Measurements from ENCODE around the gene RRBP1. TPM values are rescaled to one million over a fixed set of nuclear protein-coding genes. Genes with fewer than 3 reads are reported as not detected.

The RRBP1 gene
- total and polyA plus RNA-seq, 12 donors, result 23.5 to 71.3 (median 29.7) TPM

DNA sequence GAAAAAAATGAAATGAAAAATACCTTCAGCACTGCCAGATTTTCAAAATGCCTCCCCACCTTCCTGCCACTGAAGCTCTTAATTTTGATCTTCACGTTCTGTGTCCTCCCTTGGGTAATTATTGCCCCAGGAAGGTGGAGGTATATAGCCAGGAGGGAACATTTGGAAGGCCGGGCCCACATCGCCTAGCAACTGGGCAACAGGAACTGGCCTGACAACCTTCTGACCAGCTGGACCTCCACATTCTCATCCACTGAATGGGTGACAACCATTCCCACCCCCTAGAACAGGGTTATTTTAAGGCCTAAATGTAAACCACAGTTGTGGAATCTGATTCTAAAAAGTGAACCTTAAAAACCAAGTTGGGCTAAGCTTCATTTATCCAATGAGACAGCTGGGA, 3.2 kb downstream of the RRBP1 start:
- ATAC-seq, result no peak
- Histone ChIP-seq H3K4me3 (no peak overlapping the region), H3K27me3 (no peaks in the 10 kb centered on the region), H3K4me1 (peaks cover 9 to 72% (median 37%) of the 10 kb centered on the region in 9 donors), H3K36me3 (peaks cover 0 to 51% (median 6%) of the 10 kb centered on the region in 9 donors), H3K9me3 (no peaks in the 10 kb centered on the region), H3K27ac (no peak overlapping the region)
- no peak for DNase-seq
- intact Hi-C loops (cut with DNase I), result loop anchor here in 1 of 10 donors (10.0 kb wide), 1 partner anchor 226 kb away; no protein-coding TSS in a partner anchor
- no peak for TF ChIP-seq CTCF (IDR thresholded peaks at IDR 0.05)
- 78 to 82% methylated on average over 3 of the region's 3 CpGs for WGBS, 2 donors

DNA sequence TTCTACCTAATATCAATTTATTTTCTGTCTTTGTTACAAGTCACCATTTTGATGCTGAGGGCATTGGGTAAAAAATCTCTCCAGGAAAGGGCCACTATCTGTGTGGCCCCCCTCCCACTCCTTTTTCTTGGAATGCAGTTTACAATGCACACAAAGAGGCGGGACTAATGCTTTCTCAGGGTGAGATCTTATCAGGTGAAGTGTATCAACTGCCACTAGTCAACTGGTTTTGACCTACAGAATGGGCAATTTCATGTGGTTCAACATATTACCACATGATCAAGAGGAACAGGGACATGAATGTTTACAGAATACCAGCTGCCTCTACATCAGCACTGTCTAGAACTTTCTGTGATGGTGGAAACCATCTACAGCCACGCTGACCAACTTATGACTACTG, 3.7 kb downstream of the RRBP1 start:
- Histone ChIP-seq H3K4me1 (peaks cover 9 to 77% (median 37%) of the 10 kb centered on the region in 9 donors), H3K27me3 (no peaks in the 10 kb centered on the region), H3K4me3 (no peak overlapping the region), H3K27ac (no peak overlapping the region), H3K9me3 (no peaks in the 10 kb centered on the region), H3K36me3 (peaks cover 0 to 52% (median 6%) of the 10 kb centered on the region in 9 donors)
- WGBS, 2 donors, result 87 to 88% methylated on average over 2 of the region's 2 CpGs
- ATAC-seq (no peak), DNase-seq (no peak)
- intact Hi-C loops (cut with DNase I), result loop anchor here in 1 of 10 donors (10.0 kb wide), 1 partner anchor 227 kb away; no protein-coding TSS in a partner anchor
- TF ChIP-seq CTCF (IDR thresholded peaks at IDR 0.05), result no peak

DNA sequence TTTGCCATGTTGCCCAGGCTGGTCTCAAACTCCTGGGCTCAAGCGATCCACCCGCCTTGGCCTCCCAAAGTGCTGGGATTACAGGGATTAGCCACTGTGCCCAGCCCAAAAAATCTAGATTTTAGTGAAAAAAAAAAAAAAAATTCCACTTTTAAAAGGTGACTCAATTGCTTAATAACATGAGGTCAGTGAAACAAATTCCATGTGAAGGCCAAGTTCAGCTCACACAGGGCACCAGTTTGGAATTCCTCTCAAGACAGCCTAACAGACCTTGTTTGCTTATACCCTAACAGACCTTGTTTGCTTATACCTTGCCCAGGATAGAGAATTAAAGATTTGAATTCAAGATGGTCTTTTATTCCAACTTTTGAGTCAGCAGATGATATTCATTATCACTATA, 5.1 kb downstream of the RRBP1 start:
- Histone ChIP-seq H3K36me3 (peaks cover 0 to 62% (median 6%) of the 10 kb centered on the region in 9 donors), H3K4me3 (no peak overlapping the region), H3K9me3 (no peaks in the 10 kb centered on the region), H3K27me3 (no peaks in the 10 kb centered on the region), H3K27ac (no peak overlapping the region), H3K4me1 (peaks cover 5 to 79% (median 36%) of the 10 kb centered on the region in 9 donors)
- ATAC-seq (no peak), DNase-seq (no peak)
- no peak for TF ChIP-seq CTCF (IDR thresholded peaks at IDR 0.05)
- WGBS, 2 donors, result 94 to 96% methylated on average over 2 of the region's 2 CpGs
- intact Hi-C loops (cut with DNase I), result loop anchor here in 1 of 10 donors (10.0 kb wide), 1 partner anchor 228 kb away; no protein-coding TSS in a partner anchor

- intact Hi-C loops (cut with DNase I), result loop anchor here in 1 of 10 donors (10.0 kb wide), 1 partner anchor 228 kb away; no protein-coding TSS in a partner anchor
- Histone ChIP-seq H3K27ac (no peak overlapping the region), H3K4me3 (no peak overlapping the region), H3K27me3 (no peaks in the 10 kb centered on the region), H3K4me1 (peaks cover 5 to 85% (median 36%) of the 10 kb centered on the region in 9 donors), H3K9me3 (no peaks in the 10 kb centered on the region), H3K36me3 (peaks cover 0 to 68% (median 6%) of the 10 kb centered on the region in 9 donors)
- DNase-seq (no peak), ATAC-seq (no peak)
- 75 to 90% methylated on average over 4 of the region's 4 CpGs for WGBS, 2 donors
- TF ChIP-seq CTCF (IDR thresholded peaks at IDR 0.05), result no peak
Measured at GRCh38 chr20:17676378-17676759, 5.7 kb downstream of the RRBP1 start.
